Dermis blood vessel endothelial cell (primary cell): Measurements from ENCODE around the gene LEF1. TPM values are rescaled to one million over a fixed set of nuclear protein-coding genes. Genes with fewer than 3 reads are reported as not detected.
A peak's percentile ranks its signal among the peaks of the same experiment; 100 is the strongest.

Experiments used
- DNase-seq: peaks from one replicate; pipeline ENCODE4 v3.0.0; 2010
- total RNA-seq: library from RNA; depleted of rRNA; stranded (reverse); fragments of >200 nt; gene quantifications from 2 replicates; pipeline ENCODE4 v1.2.3, GENCODE V29; 2014

LEF1 gene
- 0.68 and 0.84 TPM in 2 replicates for total RNA-seq

DNA sequence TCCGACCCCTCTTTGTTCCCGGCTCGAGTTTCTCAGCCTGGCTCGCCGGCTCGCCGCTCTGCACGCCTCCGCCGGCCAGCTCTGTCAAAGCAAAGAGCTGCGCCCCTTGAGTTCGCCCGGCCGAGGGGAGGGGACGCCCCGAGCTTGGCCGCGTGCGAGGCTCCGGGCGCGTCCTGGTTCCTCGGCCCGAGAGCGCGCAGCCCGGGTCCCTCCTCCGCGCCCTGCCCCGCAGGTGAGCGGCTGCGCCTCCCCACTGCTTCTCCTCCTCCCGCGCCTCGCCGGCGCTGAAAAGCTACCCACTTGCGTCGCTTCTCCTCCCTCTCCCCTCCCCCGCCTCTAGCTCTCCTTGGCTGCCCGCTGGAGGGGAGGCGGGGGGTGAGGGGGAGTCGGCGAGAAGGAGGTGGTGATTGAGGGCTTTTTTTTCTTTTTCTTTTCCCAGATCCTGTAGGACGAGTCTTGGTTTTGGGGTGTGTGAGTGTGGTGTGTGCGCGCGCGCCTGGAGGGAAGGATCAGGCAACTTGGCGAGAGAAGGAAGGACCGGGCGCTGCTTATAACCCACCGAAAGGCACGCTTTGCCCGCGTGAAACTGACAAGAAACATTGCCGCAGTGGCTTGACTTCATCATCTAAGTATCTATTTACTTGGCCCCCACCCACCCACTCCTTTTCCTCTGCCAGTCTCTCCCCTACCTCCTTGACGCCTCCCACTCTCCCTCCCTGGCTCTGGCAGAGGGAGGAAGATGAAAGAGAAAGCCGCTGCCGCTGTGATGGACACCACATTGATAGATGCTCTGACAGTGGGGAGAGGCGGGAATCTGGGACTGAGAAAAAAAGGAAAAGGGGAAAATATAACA lies at the start of gene LEF1:
Gene LEF1, minus strand, starts transcription at position 262 of the 853 bp plus-strand sequence. CDS start 1,165 bp downstream, outside the sequence.
- peak; percentile 48 for DNase-seq

DNA sequence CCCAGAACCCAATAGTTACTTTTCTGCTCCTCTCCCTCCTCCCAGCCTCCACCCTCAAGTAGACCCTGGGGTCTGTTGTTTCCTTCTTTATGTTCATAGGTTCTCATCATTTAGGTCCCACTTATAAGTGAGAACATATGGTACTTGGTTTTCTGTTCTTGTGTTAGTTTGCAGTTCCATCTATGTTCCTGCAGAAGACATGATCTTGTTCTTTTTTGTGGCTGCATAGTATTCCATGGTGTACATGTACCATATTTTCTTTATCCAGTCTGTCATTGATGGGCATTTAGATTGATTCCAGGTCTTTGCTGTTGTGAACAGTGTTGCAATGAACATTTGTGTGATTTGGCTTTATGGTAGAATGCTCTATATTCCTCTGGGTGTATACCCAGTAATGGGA lies 47.8 kb upstream of the LEF1 start:
- DNase-seq, result no peak

DNA sequence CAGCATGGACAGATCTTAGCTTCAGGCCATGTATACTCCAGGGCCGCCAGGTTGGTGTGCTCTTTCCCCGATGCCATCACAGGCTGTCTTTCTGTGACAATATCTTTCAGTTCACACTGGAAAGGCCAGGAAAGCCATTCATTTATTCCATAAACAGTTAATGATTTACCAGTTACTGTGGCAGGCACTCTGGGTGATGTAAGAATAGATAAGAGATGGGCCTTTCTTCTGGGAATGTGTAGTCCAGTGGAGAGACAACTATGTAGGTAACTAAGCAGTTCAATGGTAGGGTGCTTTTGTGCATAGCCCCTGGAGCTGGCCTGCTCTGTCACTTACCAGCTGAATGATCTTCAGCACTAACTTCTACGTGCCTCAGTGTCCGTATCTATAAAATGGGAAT lies 46.3 kb upstream of the LEF1 start:
- DNase-seq, result no peak

DNA sequence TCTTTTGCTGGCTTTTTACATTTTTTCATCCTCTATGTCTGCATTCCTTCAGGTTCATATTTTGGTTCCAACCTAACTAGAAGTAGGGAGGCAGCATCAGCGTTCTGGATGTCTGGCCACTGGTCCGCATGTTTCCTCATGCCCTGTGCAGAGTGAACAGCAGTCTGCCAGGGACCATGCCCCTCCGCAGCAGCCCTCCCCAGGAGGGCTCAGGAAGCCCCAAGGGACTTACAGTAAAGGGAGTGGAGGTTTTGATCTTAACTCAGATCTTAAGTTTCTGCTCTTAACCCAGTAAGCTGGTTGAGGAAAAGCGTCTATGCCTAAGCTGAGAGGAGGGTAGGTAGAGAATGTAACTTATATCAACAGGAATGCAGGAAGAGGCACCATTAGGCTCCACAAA lies 45.0 kb upstream of the LEF1 start:
- no peak for DNase-seq

DNA sequence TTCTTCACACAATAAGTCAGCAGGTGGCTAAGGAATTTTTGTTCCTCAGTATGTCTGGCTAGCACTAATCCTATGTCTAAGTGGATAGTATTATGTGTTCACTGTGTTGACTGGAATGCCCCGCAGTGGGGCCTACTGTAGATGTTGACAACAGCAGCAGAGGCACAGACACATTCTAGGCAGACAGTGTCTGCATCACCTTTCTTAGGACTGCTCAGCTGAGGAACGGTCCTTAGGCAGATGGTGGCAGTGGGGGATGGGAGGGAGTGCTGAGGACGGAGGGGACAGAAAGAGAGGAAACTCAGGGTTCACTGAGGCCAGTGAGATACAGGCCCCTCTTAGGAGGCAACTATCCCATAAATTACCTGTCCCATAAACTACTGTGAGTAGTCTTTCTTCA lies 44.6 kb upstream of the LEF1 start:
- DNase-seq, result no peak

DNA sequence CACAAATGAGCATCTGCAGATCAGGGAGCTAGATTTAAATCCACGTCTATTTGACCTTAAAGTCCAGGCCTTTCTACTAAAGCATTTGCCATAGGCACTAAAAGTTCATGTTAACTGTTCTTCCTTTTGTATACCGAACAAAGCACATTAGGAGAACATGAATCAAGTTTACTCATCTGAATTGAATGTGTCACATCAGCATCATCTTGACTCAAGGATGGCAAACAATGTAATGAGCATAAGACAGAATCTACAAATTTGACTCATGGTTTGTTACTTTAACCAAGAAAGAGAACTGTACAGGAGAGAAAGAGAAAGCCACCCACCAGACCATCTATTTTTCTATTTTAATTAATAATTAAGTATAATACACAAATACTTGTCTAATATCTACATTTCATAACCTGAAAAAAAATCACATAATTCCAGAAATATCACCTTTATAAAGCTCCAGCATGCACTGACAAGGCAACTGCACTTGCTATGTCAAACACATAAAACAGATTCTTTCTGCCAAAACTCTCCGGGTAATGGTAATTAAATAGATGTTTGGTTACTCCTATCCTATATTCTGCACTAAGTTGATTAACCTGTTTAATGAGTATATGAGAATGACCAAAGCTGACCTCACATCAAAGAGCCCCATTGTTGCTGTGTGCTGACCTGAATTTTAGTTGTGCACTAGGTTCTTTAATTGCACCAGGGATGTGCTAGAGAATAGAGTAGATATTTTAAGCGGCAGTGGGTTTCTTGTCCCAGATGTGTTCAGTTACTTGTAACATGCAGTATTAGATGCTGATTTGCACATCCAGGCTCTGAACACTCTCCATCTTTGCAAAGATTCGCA lies 42.5 kb upstream of the LEF1 start:
- no peak for DNase-seq

DNA sequence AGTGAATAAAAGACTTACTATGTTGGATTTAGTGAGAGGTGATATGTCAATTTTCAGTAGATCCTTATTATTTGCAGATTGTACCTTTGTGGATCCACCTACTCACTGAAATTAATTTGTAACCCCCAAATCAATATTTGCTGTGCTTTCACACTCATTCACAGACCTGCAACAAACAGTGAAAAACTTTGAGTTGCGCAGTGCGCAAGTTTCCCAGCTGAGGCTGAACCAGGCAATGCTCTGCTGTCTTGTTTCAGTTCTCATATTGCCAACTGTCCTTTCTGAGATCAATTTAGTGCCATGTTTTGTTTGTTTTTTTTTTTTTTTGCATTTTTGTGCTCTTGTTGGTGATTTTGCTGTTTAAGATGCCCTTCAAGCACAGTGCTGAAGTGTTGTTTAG lies 40.8 kb upstream of the LEF1 start:
- DNase-seq, result no peak

DNA sequence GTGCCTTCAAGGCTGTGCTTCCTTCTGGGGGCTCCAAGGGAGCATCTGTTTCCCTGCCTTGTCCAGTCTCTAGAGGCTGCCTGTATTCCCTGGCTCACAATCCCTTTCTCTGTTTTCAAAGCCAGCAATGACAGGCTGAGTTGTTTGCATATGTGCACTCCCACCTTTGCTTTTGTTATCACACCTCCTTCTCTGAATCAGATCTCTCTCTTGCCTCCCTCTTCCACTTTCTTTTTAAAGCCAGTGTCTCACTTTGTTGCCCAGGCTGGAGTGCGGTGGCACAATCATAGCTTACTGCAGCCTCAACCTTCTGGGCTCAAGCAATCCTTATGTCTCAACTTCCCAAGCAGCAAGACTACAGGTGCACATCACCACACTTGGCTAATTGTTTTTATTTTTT lies 37.1 kb upstream of the LEF1 start:
- no peak for DNase-seq

DNA sequence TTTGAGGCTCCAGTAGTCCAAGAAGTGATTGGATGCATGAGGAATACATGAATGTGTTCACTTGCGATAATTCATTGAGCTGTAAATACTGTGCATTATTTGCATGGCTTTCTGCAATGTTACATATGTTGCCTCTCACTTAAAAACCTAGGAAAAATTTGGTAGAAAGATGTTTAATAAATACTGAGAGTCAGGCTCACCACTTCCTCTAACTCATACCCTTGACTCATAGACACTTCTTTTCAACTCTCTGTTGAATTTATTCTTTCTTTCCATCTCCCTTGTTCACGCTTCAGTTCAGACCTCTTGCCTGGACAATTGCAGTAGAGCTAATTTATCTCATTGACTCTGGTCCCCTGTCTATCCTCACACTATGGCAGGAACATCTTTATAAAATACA lies 35.8 kb upstream of the LEF1 start:
- DNase-seq, result no peak

DNA sequence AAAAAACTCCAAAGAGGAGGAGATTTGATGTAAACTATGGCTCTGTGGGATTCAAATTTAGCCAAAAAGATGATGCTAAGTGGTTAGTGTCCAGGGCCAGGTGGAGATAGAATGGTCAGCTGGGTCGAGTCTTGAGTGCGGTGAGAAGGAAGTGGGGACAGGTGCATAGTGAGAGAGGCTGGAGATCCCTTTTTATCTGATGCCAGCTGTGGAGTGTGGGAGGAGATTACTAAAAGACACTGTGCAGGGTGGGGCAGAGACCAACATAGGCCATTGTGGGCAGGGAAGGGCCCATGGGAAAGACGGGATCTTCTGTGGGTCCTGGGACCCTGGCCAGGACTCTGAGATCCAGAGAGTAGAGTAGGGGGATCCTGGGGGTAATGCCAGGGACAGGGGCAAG lies 34.6 kb upstream of the LEF1 start:
- DNase-seq, result no peak

DNA sequence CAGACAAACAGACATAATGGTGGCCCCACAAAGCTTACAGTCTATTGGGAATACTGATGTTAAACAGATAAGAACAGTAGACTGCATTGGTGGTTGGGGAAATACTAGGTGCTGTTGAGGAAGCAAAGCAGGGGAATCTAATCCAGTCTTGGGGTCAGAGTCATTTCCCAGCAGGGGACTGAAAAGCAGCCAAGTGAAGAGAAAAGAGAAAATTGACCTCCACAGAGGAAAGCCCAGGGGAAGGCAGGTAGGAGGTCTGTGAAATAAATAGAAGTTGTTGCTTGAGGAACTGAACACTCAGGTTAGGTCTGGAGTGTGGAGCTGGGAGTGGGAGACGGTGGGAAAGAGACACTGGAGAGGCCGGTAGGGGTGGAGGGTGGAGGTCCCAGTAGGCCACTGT lies 33.0 kb upstream of the LEF1 start:
- DNase-seq, result no peak

DNA sequence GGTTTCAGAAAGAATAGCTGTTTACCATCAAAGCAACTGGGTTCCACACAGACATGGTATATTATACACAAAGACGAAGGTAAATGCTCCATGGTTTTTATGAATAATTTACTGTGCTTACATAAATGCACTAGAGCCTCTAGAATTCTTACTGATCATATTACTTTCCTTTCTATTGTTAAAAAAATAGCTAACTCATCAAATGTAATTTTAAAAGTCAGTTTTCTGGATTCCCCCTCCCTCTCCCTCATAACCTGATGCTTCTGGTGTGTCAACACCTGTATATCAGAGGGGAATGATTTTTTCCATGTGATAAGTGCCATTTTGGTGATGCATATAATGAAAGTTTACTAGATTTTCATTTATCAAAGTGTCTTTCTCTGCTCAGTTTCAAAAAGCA lies 31.1 kb upstream of the LEF1 start:
- no peak for DNase-seq

DNA sequence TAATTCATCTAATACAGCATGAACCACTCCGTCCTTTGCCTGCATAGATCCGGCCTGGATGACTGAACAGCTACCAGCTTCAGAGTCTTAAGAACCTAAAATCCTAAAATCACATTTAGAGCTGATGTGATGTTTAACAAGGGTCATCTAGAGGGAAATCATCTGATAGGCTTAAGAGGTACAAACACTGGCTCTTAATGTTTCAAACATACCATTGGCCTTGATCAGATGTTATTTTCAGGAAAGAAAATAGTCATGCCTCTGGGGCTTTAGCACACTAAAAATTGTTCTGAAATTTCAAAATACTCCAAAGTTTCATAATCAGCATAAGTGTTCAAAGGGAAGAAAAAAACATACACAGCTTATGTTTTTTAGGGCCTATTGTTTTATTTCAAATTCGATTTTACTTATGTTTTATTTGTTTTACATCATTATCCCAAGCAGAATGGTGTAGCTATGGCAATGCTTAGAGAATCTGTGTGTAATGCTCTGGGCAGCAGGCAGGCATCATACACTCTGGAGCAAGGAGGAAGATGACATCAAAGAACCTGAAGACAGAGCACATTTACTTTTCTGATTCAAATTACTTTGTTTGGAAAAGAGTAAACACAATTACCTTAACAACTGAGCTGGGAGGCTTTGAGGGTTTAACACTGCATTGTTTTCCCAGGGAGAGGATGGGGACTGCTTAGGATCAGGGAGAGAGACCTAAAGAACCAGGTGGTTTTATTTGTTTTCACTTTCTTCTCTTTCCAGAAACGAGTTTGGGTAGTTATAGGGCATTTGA lies 25.3 kb upstream of the LEF1 start:
- DNase-seq, result no peak

DNA sequence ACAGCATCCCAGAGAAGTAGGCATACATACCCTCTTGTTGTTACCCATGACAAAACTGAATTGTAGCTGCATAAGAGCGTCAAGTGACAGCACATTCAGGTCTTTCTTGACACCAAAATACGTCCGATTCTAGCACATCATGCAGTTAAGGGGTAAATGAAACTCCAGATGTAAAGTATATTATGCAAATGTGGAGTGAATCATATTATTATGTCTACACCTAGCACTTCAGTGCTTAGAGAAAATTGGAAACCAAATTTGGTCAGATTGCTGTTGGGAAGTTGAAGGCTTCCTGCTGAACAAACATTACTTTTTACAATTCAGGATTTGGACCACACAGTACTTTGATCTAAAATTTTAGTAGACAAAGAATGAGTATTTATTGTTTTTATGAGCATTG lies 24.2 kb upstream of the LEF1 start:
- no peak for DNase-seq

DNA sequence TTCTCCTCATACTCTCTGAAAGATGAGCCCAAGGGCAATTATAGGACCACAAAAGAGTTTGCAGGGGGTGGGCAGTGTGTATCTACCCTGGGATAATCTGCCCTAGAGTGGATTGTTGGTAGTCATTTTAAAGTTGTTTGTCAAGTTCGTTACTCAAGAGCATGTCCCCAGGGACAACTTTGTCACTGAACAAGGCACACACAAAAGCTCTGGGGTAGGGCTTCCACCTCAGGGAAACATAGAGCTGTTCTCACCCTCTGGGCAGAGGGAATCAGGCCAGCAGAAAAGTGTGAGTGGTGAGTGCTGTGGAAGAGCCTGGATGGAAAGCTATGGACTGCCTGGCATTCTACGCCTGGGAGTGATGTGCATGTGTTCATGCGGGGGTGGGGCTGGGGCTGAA lies 23.3 kb upstream of the LEF1 start:
- no peak for DNase-seq

DNA sequence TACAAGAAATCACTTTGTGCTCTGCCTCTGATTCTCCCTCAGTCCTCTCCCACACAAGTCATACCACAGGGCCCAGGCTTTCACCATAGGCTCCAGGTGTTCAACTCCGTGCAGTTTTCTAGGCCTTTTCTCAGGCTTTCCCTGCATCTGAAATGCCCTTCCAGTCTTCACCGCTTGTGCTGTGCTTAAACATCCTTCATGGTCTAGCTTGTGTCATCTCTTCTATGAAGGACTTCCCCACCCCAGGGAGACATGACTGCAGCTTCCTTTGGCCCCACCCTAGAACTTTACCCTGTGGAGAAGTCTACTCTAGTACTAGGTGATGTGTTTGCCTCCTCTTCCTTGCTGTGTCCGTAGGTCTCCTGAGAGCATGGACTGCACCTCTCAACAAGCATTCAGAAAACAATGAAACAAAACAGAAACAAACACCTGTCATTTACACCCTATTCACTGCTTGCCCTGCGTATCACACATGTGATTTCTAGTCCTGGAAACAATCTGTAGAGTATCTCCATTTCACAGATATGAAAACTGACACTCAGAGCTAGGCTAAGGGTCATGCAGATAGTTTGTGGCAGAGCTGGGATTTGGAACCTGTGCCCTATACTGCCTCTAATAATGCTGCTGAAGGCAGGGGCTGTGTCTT lies 22.7 kb upstream of the LEF1 start:
- no peak for DNase-seq

DNA sequence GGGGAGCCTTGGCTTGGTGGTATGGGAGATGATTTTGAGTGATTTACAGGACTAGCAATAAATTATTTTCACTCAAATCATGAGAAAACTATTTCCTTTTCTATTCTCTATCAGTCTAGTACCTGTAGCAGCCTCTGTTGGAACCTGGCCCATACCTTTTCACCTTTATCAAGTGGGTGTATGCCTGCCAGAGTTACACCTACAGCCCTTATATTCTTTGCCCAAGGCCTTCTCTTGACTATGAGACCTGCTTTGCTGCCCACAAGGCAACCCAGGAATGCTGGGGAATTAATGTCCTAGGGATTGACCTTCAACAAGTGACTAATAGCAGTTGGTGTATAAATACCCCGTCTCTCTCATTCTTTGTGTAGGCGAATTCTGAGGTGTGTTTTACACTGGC lies 20.0 kb upstream of the LEF1 start:
- no peak for DNase-seq

DNA sequence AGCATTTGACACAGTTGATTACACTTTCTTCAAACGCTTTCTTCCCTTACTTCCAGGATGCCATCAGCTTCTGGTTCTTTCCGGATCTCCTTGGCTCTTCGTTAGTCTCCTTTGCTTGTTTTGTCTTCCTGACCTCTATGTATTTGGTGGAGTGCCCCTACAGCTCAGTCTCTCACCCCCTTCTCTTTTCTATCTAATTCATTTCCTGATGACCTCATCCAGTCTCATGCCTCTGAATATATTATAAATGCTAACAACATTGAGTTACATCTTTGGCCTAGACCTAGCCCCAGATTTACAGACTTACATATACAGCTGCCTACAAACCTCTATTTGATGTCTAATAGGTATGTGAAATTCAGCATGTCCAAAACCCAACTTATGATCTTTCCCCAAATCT lies 16.5 kb upstream of the LEF1 start:
- no peak for DNase-seq

DNA sequence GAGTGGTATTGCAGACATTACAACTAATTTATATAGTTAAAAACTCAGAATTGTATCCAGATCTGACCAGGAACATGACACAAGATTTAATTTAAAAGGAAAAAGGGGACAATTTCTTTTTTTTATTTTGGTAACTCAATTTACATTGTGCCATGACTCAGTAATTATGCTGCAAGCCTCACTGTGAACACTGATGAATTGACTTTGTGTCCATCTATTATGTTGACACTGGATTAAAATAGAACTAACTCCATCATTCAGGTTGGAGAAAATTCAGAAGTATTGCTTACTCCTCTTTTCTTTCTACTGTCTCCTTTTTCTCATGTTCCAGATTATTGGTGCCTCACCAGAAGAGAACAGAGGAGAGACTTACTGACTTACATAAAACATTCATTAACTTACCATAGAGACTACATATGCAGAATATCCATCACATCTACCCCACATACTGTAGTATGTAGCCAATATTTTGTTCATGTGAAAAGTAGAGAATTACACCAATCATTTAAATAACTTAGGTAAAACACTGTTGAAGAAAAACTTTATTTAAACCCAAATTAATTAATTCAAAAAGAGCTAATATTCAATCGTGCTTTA lies 15.8 kb upstream of the LEF1 start:
- no peak for DNase-seq

DNA sequence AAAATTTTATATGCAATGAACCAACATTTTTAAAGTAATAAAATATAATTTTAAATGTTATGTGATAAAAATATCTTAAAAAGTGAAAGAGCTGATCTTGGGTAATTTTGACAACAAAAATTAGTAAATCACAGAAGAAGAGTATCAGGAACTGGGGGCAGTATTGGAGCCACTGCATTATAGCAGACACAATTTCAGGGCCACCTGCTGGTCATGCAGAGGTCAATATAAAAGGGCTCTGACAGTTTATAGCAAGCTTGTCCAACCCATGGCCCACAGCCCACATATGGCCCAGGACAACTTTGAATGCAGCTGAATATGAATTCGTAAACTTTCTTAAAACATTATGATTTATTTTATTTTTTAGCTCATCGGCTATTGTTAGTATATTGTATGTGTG lies 13.0 kb upstream of the LEF1 start:
- DNase-seq, result no peak

DNA sequence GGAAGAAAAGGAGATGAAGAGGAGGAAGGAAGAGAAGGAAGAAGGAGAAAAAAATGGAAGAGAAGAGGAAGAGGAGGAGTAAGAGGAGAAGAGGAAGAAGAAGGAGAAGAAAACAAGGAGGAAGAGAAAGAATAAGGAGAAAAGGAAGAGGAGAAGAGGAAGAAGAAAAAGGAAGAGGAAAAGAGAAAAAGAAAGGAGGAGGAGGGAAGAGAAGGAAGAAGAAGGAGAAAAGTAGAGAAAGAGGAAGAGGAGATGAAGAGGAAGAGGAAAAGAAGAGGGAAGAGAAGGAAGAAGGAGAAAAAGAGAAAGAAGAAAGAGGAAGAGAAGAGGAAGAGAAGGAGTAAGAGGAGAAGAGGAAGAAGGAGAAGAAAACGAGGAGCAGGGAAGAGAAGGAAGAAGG lies 11.8 kb upstream of the LEF1 start:
- no peak for DNase-seq

DNA sequence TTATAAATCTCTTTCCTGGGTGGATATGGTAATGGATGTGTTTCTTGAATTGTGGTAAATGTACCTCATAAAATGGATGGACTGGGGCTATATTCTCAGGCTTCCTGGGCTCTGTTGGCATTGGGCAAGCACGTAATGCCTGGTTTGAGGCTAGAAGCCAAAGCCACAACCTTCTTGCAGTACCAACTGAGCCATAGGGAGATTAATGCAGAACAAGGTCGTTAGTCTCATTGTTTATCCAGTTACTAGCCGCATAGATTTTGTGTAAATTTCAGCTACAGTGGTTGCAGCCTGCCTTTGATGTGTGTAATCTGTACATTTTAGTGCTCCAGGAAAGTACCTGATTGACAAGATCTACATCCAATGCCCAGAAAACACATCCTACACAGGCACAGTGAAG lies 7.2 kb upstream of the LEF1 start:
- no peak for DNase-seq
